Measurements from ENCODE around the gene IFNAR1.
"Not testable (repeated sequence)": the region's sequence is repeated elsewhere in the genome, so short reads cannot be mapped to it uniquely, and the experiment has no call there.

IFNAR1 gene

DNA sequence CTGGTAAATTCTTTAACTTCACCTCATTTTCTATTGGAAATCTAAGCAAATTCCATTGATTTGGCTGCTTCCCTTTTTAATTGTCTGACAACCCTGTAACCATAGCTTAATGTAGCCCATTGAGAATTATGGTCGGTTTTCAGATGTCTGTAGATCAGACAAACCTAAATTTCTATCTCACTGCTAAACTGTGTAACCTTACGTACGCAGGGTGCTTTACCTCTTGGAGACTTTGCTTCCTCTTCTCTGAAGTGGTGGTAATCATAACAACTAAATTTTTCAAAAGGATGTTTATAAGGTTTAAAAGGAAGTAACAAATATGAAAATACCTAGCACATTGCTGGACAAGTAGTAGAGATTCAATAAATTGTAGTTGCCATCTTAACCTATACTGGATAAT lies 25.9 kb downstream of the IFNAR1 start:
- DNase-seq: no peak

DNA sequence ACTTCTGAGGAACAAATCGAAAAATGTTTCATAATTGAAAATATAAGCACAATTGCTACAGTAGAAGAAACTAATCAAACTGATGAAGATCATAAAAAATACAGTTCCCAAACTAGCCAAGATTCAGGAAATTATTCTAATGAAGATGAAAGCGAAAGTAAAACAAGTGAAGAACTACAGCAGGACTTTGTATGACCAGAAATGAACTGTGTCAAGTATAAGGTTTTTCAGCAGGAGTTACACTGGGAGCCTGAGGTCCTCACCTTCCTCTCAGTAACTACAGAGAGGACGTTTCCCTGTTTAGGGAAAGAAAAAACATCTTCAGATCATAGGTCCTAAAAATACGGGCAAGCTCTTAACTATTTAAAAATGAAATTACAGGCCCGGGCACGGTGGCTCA lies 30.6 kb downstream of the IFNAR1 start:
- no peak for DNase-seq

DNA sequence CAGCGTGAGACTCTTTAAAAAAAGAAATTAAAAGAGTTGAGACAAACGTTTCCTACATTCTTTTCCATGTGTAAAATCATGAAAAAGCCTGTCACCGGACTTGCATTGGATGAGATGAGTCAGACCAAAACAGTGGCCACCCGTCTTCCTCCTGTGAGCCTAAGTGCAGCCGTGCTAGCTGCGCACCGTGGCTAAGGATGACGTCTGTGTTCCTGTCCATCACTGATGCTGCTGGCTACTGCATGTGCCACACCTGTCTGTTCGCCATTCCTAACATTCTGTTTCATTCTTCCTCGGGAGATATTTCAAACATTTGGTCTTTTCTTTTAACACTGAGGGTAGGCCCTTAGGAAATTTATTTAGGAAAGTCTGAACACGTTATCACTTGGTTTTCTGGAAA lies 31.2 kb downstream of the IFNAR1 start:
- DNase-seq: no peak

DNA sequence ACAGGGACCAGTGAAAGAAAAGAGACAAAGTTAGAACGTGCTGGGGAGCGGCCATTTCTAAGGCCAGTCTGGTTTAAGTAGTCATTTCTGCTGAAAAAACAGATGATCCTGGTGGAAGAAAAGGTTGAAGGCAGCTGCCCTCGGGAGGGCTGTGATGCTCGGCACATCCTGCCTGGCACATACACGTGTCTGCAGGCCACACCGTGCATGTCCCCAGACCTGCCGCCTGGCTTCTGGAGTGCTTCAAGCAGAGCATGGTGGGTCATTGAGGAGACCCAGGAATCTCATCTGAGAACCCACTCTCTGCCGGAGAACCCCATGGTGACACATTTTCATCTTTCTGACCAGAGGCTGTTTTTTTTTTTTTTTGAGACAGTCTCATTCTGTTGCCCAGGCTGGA lies 32.4 kb downstream of the IFNAR1 start:
- no peak for DNase-seq

DNA sequence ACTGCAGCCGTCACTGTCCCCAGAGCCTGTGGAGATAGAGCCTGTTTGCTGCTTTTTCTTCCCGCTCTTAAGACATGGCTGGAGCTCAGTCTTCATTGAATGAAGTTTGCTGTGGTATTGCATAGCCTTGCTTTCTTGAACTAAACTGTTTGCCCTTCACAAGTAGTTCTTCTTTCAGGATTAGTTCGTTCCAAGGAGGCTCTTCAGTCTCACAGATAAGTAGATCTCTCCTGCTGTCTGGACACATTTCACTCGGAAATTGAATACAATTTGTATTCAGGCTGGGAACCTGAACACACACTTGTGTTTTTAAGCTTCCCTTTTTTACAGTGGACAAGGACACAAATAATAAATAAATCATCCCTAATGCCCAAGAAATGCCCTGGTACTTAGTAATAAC lies 34.7 kb downstream of the IFNAR1 start:
- no peak for DNase-seq

DNA sequence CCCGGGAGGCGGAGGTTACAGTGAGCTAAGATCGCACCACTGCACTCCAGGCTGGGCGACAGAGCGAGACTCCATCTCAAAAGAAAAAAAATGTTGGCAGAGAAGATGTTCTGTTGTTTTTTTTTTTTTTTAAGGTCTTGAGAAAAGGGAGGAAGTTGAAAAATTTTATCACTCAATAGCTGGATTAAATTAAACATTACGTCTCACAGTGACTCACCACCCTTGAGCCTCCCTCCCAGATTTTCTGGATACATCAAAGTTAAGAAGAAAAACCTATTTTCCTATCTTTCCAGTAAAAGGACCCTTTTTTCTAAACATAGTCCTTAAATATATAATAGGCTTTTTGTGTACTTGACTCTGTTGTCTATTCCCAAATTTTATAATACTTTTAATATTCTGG lies 35.5 kb downstream of the IFNAR1 start:
- DNase-seq: no peak

DNA sequence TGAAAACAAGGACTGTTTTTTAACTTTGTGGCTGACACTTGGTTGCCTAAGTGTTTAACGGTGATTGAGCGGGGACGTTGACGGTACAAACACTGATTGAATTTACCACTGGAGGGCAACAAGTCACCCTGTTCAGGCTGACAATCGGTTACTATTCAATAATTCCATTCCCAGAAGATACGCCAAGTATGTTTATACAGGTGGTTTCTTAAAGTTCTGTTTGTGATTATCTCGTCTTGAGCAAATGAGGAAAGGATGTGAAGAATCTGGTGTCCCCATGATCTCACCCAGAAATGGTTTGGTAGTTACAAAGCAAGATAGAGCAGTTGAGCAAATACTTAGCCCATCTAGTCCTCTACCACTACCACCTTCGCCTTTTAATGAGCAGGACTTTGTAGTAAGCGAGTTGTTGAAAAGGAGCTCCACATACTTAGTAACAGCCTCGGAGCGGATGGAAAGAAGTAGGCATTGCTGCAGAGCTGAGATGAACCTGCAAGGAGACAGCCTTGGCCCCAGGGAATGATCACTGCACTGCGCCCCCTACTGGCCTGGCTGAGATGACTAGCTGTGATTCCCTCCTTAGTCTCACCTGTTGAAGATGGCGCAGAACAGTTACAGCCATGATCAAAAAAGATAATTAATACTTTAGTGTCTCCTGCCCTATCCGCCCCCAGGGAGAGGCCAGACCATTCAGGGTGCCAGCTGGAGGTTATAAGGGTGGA lies 36.3 kb downstream of the IFNAR1 start:
- peak; percentile 77 for DNase-seq

DNA sequence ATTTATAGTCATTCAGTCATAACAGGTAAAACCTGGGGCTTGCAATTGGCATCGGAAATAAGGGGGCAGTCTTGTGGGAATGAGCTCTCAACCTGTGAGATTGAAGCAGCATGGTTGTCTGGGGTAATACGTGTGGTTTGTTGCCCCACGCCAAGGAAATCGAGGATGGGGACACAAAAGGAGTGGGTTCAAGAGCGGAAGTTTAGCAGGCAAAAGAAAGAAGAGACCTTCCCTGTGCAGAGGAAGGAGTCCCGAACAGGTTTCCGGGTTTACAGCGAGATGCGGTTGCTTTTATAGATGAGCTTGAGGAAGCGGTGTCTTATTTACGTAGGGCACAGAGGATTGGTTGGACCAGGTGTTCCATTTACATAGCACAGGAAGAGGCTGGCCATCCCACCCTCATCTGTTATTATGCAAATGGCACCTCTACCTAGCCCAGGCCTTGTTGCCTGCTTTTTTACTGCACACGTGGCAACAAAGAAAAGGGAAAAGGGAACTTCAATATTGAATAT lies 37.3 kb downstream of the IFNAR1 start:
- DNase-seq: peak; percentile 33

DNA sequence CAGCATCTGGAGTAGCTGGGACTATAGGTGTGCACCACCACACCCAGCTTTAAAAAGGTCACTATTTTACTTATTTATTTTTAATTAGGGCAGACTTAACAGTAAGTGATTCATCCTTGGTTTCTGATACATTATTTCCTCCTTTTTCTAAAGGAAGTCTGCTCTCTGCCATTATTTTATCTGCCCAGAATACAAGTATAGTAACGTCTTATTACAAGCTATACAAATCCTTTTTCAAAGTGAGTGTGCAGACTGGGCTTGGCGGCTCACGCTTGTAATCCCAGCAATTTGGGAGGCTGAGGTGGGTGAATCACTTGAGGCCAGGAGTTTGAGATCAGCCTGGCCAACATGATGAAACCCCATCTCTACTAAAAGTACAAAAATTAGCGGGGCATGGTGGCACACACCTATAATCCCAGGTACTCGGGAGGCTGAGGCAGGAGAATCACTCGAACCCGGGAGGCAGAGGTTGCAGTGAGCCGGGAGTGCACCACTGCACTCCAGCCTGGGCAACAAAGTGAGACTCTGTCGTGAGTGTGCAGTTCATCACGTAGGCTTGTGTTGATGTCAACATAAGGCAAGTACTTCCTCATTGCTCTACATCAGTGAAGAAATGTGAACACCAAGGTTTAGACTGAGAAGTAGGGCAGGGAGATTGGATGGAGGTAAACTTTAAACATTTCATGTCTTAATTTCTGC lies 39.3 kb downstream of the IFNAR1 start:
- not testable (repeated sequence) for DNase-seq

DNA sequence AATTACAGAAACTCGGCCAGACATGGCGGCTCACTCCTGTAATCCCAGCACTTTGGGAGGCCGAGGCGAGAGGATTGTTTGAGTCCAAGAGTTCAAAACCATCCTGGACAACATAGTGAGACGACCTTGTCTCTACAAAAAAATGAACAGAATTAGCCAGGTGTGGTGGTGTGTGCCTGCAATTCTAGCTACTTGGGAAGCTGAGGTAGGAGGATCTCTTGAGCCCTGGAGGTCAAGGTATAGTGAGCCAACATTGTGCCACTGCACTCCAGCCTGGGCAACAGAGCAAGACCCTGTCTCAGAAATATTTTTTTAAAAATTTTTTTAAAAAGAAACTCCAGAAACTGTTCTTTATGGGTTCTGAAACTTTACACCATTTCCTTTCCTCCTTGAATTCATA lies 40.1 kb downstream of the IFNAR1 start:
- no peak for DNase-seq

DNA sequence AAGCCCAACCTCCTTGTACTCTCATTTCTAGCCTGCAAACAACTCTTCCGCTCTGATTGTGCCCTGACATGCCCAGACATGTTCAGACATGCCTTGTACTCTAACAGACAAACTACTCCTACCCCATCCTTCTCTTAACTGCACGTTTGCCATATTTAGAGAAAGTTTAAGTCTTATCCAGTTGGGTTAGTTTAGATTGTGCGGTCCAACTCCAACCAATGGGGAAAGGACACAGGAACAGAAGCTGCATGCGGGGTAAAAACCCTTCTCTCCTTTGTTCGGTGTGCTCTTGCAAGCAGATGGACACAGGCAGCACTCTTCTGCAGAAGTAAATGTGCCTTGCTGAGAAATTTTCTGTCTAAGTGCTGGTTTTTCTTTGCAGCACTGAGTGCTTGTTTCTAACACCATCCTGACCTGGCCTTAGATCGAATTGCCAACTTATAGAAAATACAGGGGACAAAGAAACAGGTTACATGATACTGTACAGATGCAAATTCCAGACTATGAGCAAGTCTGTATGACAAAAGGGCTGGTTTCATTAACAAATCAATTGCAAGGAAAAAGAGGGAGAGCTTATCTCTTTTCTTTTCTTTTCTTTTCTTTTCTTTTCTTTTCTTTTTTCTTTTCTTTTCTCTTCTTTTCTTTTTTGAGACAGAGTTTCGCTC lies 42.7 kb downstream of the IFNAR1 start:
- no peak for DNase-seq

DNA sequence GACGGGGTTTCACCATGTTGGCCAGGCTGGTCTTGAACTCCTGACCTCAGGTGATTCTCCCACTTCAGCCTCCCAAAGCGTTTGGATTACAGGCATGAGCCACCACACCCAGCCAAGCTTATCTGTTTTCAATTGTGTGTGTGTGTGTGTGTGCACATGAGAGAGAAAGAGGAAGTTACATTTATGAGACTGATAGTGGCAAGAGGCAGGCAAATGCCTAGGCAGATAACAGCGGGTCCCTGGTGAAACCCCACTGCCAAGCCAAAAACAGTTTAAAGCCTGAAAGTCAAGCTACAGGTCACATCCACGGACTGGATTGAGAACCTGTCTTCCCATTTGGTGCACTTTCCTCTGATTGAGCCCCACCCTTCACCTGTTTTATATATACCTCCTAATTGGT lies 43.4 kb downstream of the IFNAR1 start:
- no peak for DNase-seq

DNA sequence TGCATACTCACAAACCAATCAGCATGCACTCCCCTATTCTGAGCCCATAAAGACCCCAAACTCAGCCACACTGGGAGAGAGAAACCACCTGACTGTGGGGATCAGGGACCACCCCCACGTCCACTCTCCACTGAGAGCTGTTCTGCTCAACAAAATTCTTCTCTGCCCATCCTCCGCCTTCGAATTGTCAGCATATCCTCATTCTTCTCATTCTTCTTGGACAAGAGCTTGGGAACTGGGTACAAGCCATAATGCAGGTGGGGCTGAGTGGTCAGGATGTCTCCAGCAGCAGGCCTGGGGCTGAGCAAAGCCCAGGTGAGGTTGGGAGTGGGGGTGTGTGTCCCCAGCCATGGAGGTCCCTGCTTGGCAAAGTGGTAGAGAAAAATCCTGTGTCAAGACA lies 43.8 kb downstream of the IFNAR1 start:
- no peak for DNase-seq

DNA sequence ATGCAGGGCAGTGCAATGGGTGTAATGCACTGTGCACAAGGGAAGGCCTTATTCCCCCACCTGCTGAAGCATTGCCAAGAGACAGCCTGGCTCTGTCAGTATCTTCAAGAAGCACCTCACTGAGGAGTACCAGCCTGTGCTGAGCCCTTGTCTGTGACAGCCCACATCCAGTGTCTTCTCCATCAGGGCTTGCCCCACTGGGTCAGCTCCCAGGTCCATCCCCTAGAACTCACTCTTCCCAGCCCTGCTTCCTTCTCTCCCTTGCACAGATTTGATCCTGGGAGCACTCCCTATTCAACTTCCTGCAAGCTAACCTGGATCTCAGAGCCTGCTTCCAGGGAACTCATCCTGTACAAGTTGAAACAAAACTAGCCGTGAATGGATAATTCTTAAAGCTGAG lies 44.8 kb downstream of the IFNAR1 start:
- no peak for DNase-seq

DNA sequence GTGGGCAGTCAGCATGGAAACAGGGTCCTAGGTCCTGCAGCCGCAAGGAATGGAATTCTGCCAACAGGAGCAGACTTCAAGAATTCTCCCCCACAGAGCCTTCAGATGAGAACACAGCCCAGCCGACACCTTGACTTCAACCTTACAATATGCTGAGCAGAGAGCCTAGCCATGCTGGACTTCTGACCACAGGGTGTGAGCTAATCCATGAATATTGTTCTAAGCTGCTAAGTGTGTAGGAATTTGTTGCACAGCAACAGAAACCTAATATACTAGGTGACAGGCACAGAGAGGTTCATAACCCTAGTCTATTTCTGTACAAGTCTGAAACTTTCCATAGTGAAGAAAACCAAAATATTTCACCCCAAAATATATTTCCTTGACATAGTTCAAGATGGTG lies 45.5 kb downstream of the IFNAR1 start:
- DNase-seq: no peak

DNA sequence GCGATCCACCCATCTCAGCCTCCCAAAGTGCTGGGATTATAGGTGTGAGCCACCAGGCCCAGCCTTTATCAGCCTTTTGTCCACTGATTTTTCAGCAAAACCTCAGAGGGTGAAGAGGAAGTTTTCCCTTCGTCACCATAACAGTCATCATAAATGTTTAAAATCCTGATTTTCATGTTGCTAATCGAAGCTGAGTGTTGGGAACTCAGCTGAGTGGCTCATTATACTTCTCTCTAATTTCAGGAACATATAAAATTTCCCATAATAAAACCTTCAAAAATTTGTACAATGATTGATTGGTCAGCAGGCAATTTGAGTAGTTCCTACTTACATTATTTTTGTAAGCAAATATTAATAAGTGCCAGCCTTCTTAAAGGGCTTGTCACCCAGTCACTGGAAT lies 46.6 kb downstream of the IFNAR1 start:
- no peak for DNase-seq

DNA sequence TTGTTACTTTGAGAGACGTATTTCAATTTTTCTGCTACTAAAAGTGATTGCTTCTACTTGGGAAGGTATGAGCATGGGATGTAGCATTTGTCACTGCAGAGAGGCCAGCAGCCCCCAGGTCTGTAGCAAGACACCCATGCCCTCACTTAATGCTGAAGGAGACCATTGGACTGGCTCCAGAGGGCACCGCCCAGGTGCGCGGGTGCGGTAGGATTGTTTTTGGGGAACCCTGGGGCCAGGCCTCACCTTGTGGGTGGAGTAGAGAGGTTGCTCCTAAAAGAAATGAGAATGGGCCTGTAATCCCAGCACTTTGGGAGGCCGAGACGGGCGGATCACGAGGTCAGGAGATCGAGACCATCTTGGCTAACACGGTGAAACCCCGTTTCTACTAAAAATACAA lies 47.8 kb downstream of the IFNAR1 start:
- no peak for DNase-seq

DNA sequence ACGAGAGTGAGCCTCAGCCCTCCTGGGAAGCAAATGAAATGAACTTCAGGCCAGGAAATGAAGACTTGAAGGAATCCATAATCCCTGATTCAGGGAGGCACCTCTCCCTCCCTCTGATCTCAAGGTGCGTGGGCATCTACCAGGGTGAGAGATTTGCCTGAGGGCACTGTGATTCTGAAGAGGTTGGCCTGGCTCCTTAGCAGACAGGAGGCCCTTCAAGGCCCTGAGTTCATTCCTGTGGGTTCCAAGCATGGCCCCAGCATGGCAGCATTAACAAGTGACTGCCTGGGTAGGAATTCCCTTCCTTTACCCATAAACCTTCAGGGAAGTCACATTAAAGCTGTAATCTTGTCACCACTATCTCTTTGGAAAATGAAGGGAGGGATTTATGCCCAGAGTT lies 48.7 kb downstream of the IFNAR1 start:
- DNase-seq: no peak

DNA sequence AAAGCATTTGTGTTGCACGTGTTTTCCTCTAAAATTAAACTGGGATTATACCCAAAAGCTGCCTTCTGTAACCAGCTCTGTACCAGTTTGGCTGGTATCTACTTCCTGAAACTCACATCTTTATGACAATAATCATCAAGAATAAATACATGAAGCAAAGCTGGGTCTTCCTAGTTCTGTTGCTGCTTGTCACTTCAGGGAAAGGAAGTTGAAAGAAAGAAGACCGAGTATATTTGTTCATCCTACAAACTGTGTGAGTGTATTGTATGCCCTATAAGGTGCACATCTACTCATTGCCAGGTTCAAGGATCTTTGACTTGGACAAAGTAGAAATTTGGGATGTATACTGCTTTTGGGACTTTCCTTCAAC lies 49.3 kb downstream of the IFNAR1 start:
- no peak for DNase-seq

DNA sequence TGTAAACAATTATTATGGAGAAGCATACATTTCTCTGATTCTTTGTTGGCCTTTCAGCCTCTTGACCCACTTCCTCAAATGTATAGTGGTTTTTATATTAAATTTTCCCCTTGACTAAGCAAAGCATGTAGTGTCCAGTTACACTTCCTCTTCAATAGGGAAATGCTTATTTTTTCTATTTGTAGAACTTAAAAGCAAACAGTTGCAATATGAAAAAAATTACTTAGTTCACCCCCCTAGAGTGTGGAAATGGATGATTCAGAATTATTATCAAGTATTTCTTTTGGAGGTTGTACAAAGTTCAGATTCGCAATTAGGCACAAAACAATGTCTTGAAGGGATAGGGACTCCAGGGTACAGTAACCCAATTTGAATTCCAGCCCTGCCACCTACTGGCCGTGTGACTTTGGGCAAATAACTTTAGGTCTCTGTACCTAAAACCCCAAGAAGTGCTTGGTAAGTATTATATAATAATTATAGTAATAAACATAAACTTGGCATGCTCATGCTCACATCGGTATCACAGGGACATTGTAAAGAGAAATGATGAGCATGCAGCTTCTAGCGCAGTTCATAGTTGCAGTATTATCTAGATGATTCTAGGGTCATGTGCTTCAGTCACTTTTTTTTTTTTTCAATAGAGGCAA lies 49.8 kb downstream of the IFNAR1 start:
- DNase-seq: peak; percentile 78

DNA sequence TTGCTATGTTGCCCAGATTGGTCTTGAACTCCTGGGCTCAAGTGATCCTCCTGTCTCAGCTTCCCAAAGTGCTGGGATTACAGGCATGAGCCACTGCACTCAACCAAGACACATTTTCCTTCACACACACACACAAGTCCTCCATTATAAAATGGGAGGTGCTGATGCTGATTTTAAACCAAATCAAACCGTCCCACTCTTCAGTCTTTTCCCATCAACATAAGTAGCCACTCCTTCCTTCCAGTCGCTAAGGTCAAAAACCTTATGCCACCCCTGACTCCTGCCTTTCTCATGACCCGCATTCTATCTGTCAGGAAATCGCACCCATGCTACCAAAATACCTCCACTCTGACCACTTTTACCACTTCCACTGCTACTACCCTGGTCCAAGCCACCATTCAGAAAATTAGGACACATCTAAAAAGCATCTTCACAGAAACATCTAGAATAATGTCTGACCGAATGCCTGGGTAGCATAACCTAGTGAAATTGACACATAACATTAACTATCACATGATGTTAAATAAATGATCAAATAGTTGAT lies 50.4 kb downstream of the IFNAR1 start:
- DNase-seq: no peak

DNA sequence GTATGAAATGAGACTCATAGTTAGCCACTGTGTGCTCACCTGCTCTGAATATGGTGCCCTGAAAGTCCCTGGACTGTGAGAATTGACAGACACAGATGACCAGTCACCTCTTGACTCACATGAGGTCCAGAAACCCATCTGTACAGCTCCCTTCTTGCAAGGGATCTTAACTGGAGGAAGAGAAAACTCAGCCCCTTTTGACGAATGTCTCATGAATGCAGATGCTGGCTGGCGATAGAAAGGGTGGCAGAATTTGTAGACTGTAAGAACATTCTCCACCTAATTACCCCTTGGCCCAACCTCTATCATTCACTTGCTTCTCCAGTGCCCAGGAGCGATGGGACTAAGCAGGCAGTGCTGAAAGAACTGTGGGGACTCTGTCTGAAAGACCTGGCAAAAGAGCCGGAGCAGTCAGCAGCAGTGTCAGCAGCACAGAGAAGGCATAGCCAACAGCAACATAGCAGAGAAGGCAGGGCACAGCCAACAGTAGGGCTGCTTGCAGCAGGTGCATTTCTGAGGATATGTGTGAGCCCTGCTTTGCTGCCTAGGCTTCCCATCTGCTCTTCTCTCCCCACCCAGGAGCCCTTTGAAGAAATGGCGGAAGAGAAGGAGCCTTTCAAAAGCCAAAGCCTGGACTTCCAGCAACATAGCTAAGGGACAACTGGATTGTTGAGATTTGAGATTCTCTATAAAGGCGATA lies 52.6 kb downstream of the IFNAR1 start:
- DNase-seq: no peak

DNA sequence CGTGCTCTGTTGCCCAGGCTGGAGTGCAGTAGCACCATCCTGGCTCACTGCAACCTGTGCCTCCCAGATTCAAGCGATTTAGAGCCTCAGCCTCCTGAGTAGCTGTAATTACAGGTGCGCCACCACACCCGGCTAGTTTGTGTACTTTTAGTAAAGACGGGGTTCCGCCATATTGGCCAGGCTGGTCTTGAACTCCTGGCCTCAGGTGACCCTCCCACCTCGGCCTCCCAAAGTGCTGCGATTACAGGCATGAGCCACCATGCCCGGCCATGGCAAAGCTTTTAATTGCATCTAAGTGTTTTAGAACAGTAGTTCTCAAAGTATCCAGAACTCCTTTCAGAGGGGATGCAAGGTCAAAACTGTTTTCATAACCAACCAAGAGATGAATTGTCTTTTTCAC lies 53.3 kb downstream of the IFNAR1 start:
- no peak for DNase-seq

Data from KG1 (cell line).